GM23338 (cell line): Measurements from ENCODE around the gene TST. TPM values are rescaled to one million over a fixed set of nuclear protein-coding genes. Genes with fewer than 3 reads are reported as not detected.

ENCODE experiments used
- ATAC-seq: fragments of 200-7000 bp; cut with Tn5 transposase; 3 replicates; pipeline ENCODE4 v1.9.1; 2020
- DNase-seq: peaks from one replicate; pipeline ENCODE4 v3.0.0-alpha.2; 2015; ENCODE audit warnings: low spot score
- H2AFZ ChIP-seq: fragments of 200-600 bp; sonication (generic); 2 replicates; pipeline ENCODE4 v1.8.0; 2016; ENCODE audit warnings: antibody characterized with exemption, mild to moderate bottlenecking, moderate library complexity
- H3F3A ChIP-seq: fragments of 200-600 bp; sonication (generic); replicated peaks from 2 replicates; pipeline ENCODE4 v1.8.0; 2017; ENCODE audit warnings: antibody characterized with exemption, mixed run types, low read depth
- H3K27ac ChIP-seq: fragments of 200-600 bp; sonication (generic); 2 replicates; pipeline ENCODE4 v1.6.1; 2016; ENCODE audit warnings: low read depth
- H3K27me3 ChIP-seq: fragments of 200-600 bp; sonication (generic); 2 replicates; pipeline ENCODE4 v1.8.0; 2016; ENCODE audit warnings: mild to moderate bottlenecking, mixed run types, moderate library complexity; ENCODE audit not compliant: insufficient read depth
- H3K36me3 ChIP-seq: fragments of 200-600 bp; sonication (generic); 2 replicates; pipeline ENCODE4 v1.8.0; 2016; ENCODE audit warnings: mild to moderate bottlenecking; ENCODE audit not compliant: insufficient read depth
- H3K4me1 ChIP-seq: fragments of 200-600 bp; sonication (generic); 2 replicates; pipeline ENCODE4 v1.8.0; 2016; ENCODE audit warnings: mild to moderate bottlenecking, moderate library complexity; ENCODE audit not compliant: insufficient read depth
- H3K4me2 ChIP-seq: fragments of 200-600 bp; sonication (generic); 2 replicates; pipeline ENCODE4 v1.7.1; 2017; ENCODE audit warnings: mixed run types
- H3K4me3 ChIP-seq: fragments of 200-600 bp; sonication (generic); 2 replicates; pipeline ENCODE4 v1.6.1; 2016; ENCODE audit warnings: mixed run types
- H3K79me2 ChIP-seq: fragments of 200-600 bp; sonication (generic); replicated peaks from 2 replicates; pipeline ENCODE4 v1.8.0; 2017; ENCODE audit warnings: mild to moderate bottlenecking; ENCODE audit not compliant: insufficient read depth
- H3K9me2 ChIP-seq: fragments of 200-600 bp; sonication (generic); 2 replicates; pipeline ENCODE4 v1.8.0; 2017; ENCODE audit not compliant: insufficient read depth
- H4K20me1 ChIP-seq: fragments of 200-600 bp; sonication (generic); replicated peaks from 2 replicates; pipeline ENCODE4 v1.8.0; 2017; ENCODE audit warnings: mild to moderate bottlenecking; ENCODE audit not compliant: insufficient read depth
- H3K27ac Mint-ChIP-seq: 2 replicates; pipeline ENCODE4 v1.8.0; 2020; ENCODE audit warnings: inconsistent platforms, mild to moderate bottlenecking, moderate library complexity, mixed read lengths
- H3K27me3 Mint-ChIP-seq: 3 replicates; pipeline ENCODE4 v1.8.0; 2022; ENCODE audit warnings: low read depth, mild to moderate bottlenecking, moderate library complexity, mixed read lengths, inconsistent platforms; ENCODE audit not compliant: insufficient read depth, poor library complexity
- H3K36me3 Mint-ChIP-seq: 3 replicates; pipeline ENCODE4 v1.8.0; 2021; ENCODE audit warnings: low read depth, mild to moderate bottlenecking, inconsistent platforms, moderate library complexity, mixed read lengths
- H3K4me1 Mint-ChIP-seq: 3 replicates; pipeline ENCODE4 v1.8.0; 2020; ENCODE audit warnings: mild to moderate bottlenecking, inconsistent platforms, mixed read lengths
- H3K4me3 Mint-ChIP-seq: 3 replicates; pipeline ENCODE4 v1.8.0; 2021; ENCODE audit warnings: moderate library complexity, mild to moderate bottlenecking, inconsistent platforms, mixed read lengths
- H3K9me3 Mint-ChIP-seq: 3 replicates; pipeline ENCODE4 v1.8.0; 2020; ENCODE audit warnings: moderate library complexity, mild to moderate bottlenecking, inconsistent platforms, mixed read lengths
- CTCF ChIP-seq, 2 experiments: fragments of 200-600 bp in 1 of 2; sonication (generic) in 1 of 2; conservative IDR thresholded peaks; 2 replicates each; pipeline versions ENCODE4 v1.5.1 to v1.6.1; 2016 to 2017; ENCODE audit warnings: antibody characterized with exemption in 2 of 2, low read depth in 2 of 2, mild to moderate bottlenecking in 2 of 2, moderate library complexity in 1 of 2
- ETS1 ChIP-seq: IDR thresholded peaks from 2 replicates; pipeline ENCODE4 v1.6.1; 2016; ENCODE audit warnings: antibody characterized with exemption
- EZH2 ChIP-seq: fragments of 200-600 bp; sonication (generic); IDR thresholded peaks from one replicate; pipeline ENCODE4 v1.8.0; 2017; ENCODE audit warnings: antibody characterized with exemption, mild to moderate bottlenecking, low read depth; ENCODE audit not compliant: unreplicated experiment
- JUNB ChIP-seq: IDR thresholded peaks from one replicate; pipeline ENCODE4 v1.6.1; 2016; ENCODE audit warnings: antibody characterized with exemption; ENCODE audit not compliant: unreplicated experiment
- NANOG ChIP-seq: IDR thresholded peaks from 2 replicates; pipeline ENCODE4 v1.6.1; 2016; ENCODE audit warnings: antibody characterized with exemption, borderline replicate concordance
- REST ChIP-seq: IDR thresholded peaks from one replicate; pipeline ENCODE4 v1.6.1; 2018; ENCODE audit warnings: antibody characterized with exemption; ENCODE audit not compliant: unreplicated experiment
- STAT1 ChIP-seq: IDR thresholded peaks from one replicate; pipeline ENCODE4 v1.6.1; 2016; ENCODE audit warnings: antibody characterized with exemption; ENCODE audit not compliant: unreplicated experiment
- ZNF331 ChIP-seq: fragments of 250-450 bp; sonication (Bioruptor Pico); IDR thresholded peaks from 2 replicates; pipeline ENCODE4 v1.5.0; 2020; ENCODE audit warnings: low read depth, mild to moderate bottlenecking, moderate library complexity
- polyA plus RNA-seq: library from polyadenylated mRNA; unstranded; fragments of >200 nt; fragmentation: Nextera tagmentation; extraction: Ambion mirVana; gene quantifications from 2 replicates; pipeline ENCODE4 v1.2.1, GENCODE V29; 2016
- total RNA-seq: library from RNA; depleted of rRNA; stranded (reverse); fragments of >200 nt; shearing (Covaris generic); gene quantifications from 2 replicates; pipeline ENCODE4 v1.2.3, GENCODE V29; 2014

The TST gene
- total and polyA plus RNA-seq, 2 experiments from 2014 or later: 14.6 to 32.7 TPM

GRCh38 chr22:36977401-36977861 lies 41.8 kb downstream of the TST start:
- Histone ChIP-seq H2AFZ (peak overlapping the region; percentile 82), H3K79me2 (no peaks in the 10 kb centered on the region), H3K27me3 (no peaks in the 10 kb centered on the region), H4K20me1 (no peaks in the 10 kb centered on the region), H3K4me2 (peak overlapping the region; percentile 79), H3F3A (no peaks in the 10 kb centered on the region), H3K4me1 (no peaks in the 10 kb centered on the region), H3K36me3 (no peaks in the 10 kb centered on the region), H3K27ac (no peak overlapping the region), H3K9me2 (no peaks in the 10 kb centered on the region), H3K4me3 (peak overlapping the region; percentile 55)
- DNase-seq (peak; percentile 94), ATAC-seq (peak; percentile 98)
- Mint-ChIP-seq H3K36me3 (no peaks in the 10 kb centered on the region), H3K9me3 (no peaks in the 10 kb centered on the region; the same call in 2 of the 3 replicates), H3K4me3 (peak overlapping the region; percentile 75), H3K27ac (peak overlapping the region; percentile 87; the same call in 1 of the 2 replicates), H3K4me1 (peaks cover 17% of the 10 kb centered on the region), H3K27me3 (peaks cover 3% of the 10 kb centered on the region)
- TF ChIP-seq ETS1: no peak
- TF ChIP-seq CTCF (conservative IDR thresholded peaks at IDR 0.05; ENCODE audit: low read depth in 2 of 2): peak; percentile 69 to 89
- TF ChIP-seq STAT1: no peak
- TF ChIP-seq JUNB: no peak
- TF ChIP-seq REST: no peak
- TF ChIP-seq NANOG: no peak
- no peak for TF ChIP-seq ZNF331 (CRISPR knock-in tag)

GRCh38 chr22:36976606-36977005 lies 42.6 kb downstream of the TST start:
- H3K4me2 ChIP-seq: no peak overlapping the region
- ATAC-seq (no peak), DNase-seq (no peak)
- no peak overlapping the region for H3K4me3 Mint-ChIP-seq
- H3K27ac Mint-ChIP-seq: no peak overlapping the region
- H3K36me3 Mint-ChIP-seq: no peaks in the 10 kb centered on the region
- no peaks in the 10 kb centered on the region for H3F3A ChIP-seq
- H3K36me3 ChIP-seq: no peaks in the 10 kb centered on the region
- H3K9me3 Mint-ChIP-seq: no peaks in the 10 kb centered on the region; the same call in 2 of the 3 replicates
- H3K27me3 ChIP-seq: no peaks in the 10 kb centered on the region
- no peaks in the 10 kb centered on the region for H3K9me2 ChIP-seq
- H2AFZ ChIP-seq: 0 out of 2 replicates have a peak overlapping the region, but pooled peaks have one; percentile 82
- H4K20me1 ChIP-seq: no peaks in the 10 kb centered on the region
- no peaks in the 10 kb centered on the region for H3K4me1 ChIP-seq
- H3K4me3 ChIP-seq: no peak overlapping the region
- H3K27me3 Mint-ChIP-seq: peaks cover 3% of the 10 kb centered on the region
- H3K4me1 Mint-ChIP-seq: peaks cover 17% of the 10 kb centered on the region
- no peaks in the 10 kb centered on the region for H3K79me2 ChIP-seq
- no peak overlapping the region for H3K27ac ChIP-seq
- TF ChIP-seq ZNF331 (CRISPR knock-in tag) (no peak), EZH2 (no peak), ETS1 (no peak), STAT1 (no peak)
